Vagina (tissue), 2 donors: Measurements from ENCODE around the gene ELP5.

ENCODE experiments used
- CTCF ChIP-seq, 3 experiments: fragments of 450-650 bp in 2 of 3; fragments of 200-600 bp in 1 of 3; sonication (generic) in 1 of 3; IDR thresholded peaks; one replicate each; pipeline ENCODE4 v1.5.1; 2017 to 2019; ENCODE audit warnings: antibody characterized with exemption in 3 of 3, mild to moderate bottlenecking in 2 of 3, moderate library complexity in 2 of 3
- POLR2A ChIP-seq, 2 donors: fragments of 450-650 bp; IDR thresholded peaks; one replicate each; pipeline ENCODE4 v1.6.1; 2017; ENCODE audit warnings: antibody characterized with exemption in 2 of 2, mild to moderate bottlenecking in 2 of 2, moderate library complexity in 2 of 2
- POLR2AphosphoS5 ChIP-seq, 2 donors: sonication (generic); formaldehyde crosslinking; IDR thresholded peaks; one replicate each; pipeline ENCODE4 v1.9.0; 2017; ENCODE audit warnings: antibody characterized with exemption in 2 of 2, mild to moderate bottlenecking in 2 of 2, low read depth in 1 of 2; ENCODE audit not compliant: insufficient read depth in 1 of 2

GRCh38 chr17:7217113-7217987, 34.7 kb upstream of the ELP5 start:
- TF ChIP-seq POLR2A (IDR thresholded peaks at IDR 0.05) (no peak), CTCF (IDR thresholded peaks at IDR 0.05) (no peak), POLR2AphosphoS5 (IDR thresholded peaks at IDR 0.05; ENCODE audit: insufficient read depth in 1 of 2, low read depth in 1 of 2) (no peak)
